NT2/D1 (cell line): Measurements from ENCODE around the gene MICALL2.
A peak's percentile ranks its signal among the peaks of the same experiment; 100 is the strongest.

Experiments
- DNase-seq: peaks from one replicate; pipeline ENCODE4 v3.0.0-alpha.2; 2011; ENCODE audit warnings: low read depth, low spot score
- H3K27me3 ChIP-seq: 2 replicates; pipeline ENCODE4 v1.6.0; 2011; ENCODE audit warnings: mild to moderate bottlenecking; ENCODE audit not compliant: insufficient read length, insufficient read depth
- H3K36me3 ChIP-seq: 2 replicates; pipeline ENCODE4 v1.6.1; 2011; ENCODE audit warnings: mild to moderate bottlenecking, low read length, mixed read lengths; ENCODE audit not compliant: insufficient read depth, insufficient read length
- H3K4me1 ChIP-seq: 2 replicates; pipeline ENCODE4 v1.5.1; 2011; ENCODE audit not compliant: insufficient read depth, insufficient read length
- H3K4me3 ChIP-seq: 2 replicates; pipeline ENCODE4 v1.5.1; 2011; ENCODE audit warnings: low read depth; ENCODE audit not compliant: insufficient read length
- H3K9ac ChIP-seq: 2 replicates; pipeline ENCODE4 v1.6.0; 2011; ENCODE audit warnings: low read depth; ENCODE audit not compliant: insufficient read length
- H3K9me3 ChIP-seq: 2 replicates; pipeline ENCODE4 v1.5.1; 2011; ENCODE audit warnings: mild to moderate bottlenecking, low read length; ENCODE audit not compliant: insufficient read depth
- SUZ12 ChIP-seq: IDR thresholded peaks from 2 replicates; pipeline ENCODE4 v1.6.1; 2011; ENCODE audit not compliant: insufficient read length, insufficient read depth; ENCODE audit errors: extremely low read depth
- YY1 ChIP-seq: IDR thresholded peaks from 2 replicates; pipeline ENCODE4 v1.6.1; 2011; ENCODE audit not compliant: insufficient read length, insufficient read depth
- ZNF274 ChIP-seq: IDR thresholded peaks from 2 replicates; pipeline ENCODE4 v1.6.1; 2011; ENCODE audit warnings: mild to moderate bottlenecking, low read depth, low read length

MICALL2 gene

DNA sequence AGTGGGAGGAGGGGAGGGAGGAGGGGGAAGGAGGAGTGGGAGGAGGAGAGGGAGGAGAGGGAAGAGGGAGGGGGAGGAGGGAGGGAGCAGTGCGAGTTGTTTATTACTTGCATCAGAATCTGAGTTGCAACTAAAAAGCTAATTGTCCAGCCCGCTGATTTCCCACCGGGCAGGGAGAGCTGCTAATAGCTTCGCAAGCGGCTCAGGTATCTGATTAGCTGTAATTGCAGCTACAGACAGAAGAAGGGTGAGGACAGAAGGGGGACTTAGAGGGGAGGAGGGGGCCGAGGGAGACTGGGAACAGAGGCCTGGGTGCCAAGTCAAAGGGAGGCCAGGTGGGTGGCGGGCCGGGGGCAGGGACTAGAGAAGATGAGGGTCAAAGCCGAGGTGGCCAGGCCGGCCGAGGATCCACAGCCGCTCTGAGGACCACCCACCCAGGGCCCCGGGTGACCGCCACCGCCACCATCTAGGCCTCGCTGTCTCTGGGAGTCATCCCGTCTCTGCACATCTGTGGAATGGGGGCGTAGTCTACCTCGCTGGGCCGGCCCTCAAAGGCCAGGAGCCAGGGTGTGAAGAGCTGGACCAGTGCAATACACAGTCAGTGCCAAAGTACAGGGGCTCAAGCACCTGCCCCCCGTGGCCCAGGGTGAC, 54.2 kb downstream of the MICALL2 start:
- DNase-seq, result no peak
- no peak overlapping the region for H3K9ac ChIP-seq
- peaks cover 15% of the 10 kb centered on the region for H3K4me1 ChIP-seq
- H3K27me3 ChIP-seq, result peaks cover 57% of the 10 kb centered on the region
- TF ChIP-seq SUZ12, result no peak
- TF ChIP-seq ZNF274, result no peak
- TF ChIP-seq YY1, result no peak
- no peaks in the 10 kb centered on the region for H3K36me3 ChIP-seq
- no peak overlapping the region for H3K4me3 ChIP-seq
- no peaks in the 10 kb centered on the region; the same call in 1 of the 2 replicates for H3K9me3 ChIP-seq

- no peak for DNase-seq
- Histone ChIP-seq H3K9ac (no peak overlapping the region), H3K4me3 (peak overlapping the region; percentile 9), H3K36me3 (no peaks in the 10 kb centered on the region), H3K4me1 (peaks cover 15% of the 10 kb centered on the region), H3K27me3 (peaks cover 61% of the 10 kb centered on the region), H3K9me3 (no peaks in the 10 kb centered on the region; the same call in 1 of the 2 replicates)
- TF ChIP-seq ZNF274 (no peak), SUZ12 (no peak), YY1 (no peak)
Measured at GRCh38 chr7:1404460-1404809, 54.8 kb downstream of the MICALL2 start.

DNA sequence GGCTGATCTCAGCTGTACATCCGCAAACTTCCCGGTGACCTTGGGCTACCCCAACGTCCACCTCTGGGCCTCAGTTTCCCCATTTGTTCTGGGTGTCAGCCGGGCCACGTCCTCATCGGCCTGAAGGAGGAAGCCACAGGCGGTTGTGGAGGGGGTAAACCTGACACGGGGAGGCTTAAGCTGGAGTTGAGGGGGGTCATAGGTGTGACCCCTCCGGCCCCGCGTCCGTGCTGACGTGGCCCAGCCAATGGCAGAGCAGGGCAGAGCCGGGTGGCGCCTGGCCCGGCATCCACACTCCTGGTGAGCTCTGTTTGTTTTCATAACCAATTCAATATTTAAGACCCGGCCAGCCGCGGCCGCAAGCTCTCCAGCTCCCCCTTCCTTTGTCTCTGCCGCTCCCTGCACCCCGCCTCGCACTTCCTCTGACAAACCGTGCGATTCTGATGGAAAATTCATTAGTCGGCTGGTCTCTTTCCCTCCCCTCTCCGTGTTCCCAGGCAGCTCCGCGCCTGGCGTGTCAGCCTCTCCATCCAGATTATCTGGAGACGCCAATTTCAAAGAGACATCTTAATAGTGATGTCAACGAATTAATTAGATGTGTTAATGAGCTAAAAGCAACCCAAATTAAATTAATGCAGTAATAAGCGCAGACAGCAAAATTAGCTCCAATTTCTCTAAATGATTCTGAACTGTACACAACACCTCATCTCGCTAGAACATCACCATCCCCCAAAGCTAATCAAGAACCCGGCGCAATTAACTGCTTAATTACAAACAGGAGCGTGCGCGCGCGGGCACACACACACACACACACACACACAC, 55.4 kb downstream of the MICALL2 start:
- Histone ChIP-seq H3K36me3 (no peaks in the 10 kb centered on the region), H3K4me3 (peak overlapping the region; percentile 9), H3K4me1 (peaks cover 15% of the 10 kb centered on the region), H3K9ac (peak overlapping the region; percentile 36), H3K9me3 (no peaks in the 10 kb centered on the region; the same call in 1 of the 2 replicates), H3K27me3 (peaks cover 67% of the 10 kb centered on the region)
- TF ChIP-seq ZNF274 (no peak), SUZ12 (no peak), YY1 (no peak)
- peak; percentile 39 for DNase-seq

DNA sequence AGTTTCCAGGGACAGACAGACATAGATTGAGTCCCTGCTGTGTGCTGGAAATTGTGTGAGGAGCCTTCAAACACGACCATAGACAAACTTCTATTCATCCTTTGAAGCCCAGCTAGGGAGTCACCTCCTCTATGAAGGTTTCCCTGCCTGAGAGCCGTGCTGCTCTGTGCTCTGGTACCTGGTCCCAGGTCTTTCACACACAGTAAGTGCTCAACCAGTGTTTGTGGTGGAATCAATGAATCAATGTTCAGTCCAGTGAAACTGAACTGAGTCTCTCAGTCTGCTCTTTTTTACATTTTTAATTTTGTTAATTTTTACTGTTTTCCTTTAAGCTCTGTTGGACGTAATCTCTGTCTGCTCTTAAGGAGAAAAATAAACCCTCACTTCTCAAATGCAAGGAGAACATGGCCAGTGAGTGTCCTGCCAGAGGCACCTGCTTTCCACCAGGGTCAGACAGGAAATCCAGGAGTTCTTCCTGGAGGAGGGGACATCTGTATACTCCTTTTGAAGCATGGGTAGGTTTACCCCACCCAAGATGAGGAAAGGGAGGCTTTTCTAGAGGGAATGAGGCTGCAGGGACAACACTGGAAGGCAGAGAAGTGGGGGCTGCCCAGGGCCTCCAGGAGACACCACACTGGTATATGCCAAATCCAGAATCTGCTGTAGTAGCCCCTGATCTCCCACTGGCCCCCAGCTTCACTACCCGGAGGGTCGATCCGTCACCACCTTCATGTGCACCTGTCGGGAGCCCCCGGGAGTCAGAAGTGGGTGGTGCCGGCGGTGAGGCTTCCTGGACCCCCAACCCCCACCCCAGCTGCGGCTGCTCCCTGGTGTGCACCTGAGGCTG, 56.3 kb downstream of the MICALL2 start:
- Histone ChIP-seq H3K36me3 (no peaks in the 10 kb centered on the region), H3K9me3 (no peaks in the 10 kb centered on the region; the same call in 1 of the 2 replicates), H3K4me3 (no peak overlapping the region), H3K9ac (no peak overlapping the region), H3K4me1 (peaks cover 15% of the 10 kb centered on the region), H3K27me3 (peaks cover 67% of the 10 kb centered on the region)
- TF ChIP-seq ZNF274 (no peak), SUZ12 (no peak), YY1 (no peak)
- no peak for DNase-seq

DNA sequence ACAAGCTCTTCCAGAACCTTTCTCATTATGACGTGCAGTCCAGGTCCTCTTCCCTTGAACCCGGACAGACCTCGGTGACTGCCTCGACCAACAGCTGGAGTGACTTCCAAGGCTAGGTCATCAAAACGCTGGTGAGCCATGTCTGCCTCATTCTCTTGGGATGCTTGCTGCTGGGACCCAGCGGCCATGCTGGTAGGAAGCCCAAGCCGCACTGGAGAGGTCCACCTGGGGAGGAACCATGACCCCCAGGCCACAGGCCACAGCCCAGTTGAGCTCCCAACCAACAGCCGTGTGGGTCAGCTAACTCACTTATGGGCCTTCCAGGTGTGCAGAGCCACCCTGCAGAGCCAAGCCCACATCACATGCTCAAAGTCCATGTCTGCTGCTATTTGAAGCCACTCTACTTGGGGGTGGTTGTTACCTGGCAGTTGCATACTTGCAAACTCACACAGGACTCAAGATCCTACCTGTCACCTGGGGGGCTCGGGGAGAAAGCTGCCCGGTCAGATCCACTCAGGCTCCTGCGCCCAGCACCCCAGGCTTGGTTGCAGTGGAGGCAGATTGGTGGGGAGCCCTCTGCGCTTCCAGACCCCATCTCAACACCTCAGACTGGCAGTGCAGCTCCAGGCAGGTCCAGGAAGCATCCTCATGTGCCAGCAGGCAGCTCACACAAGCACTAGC, 57.0 kb downstream of the MICALL2 start:
- DNase-seq, result no peak
- TF ChIP-seq YY1 (no peak), ZNF274 (no peak), SUZ12 (no peak)
- H3K27me3 ChIP-seq, result peaks cover 67% of the 10 kb centered on the region

GRCh38 chr7:1401011-1401410, 58.3 kb downstream of the MICALL2 start:
- Histone ChIP-seq H3K4me3 (no peak overlapping the region), H3K27me3 (peaks cover 67% of the 10 kb centered on the region), H3K4me1 (peaks cover 4% of the 10 kb centered on the region), H3K36me3 (no peaks in the 10 kb centered on the region), H3K9me3 (no peaks in the 10 kb centered on the region; the same call in 1 of the 2 replicates), H3K9ac (no peak overlapping the region)
- no peak for DNase-seq
- no peak for TF ChIP-seq SUZ12
- TF ChIP-seq YY1, result no peak
- TF ChIP-seq ZNF274, result no peak

More for the DNA sequence above, 57.0 kb downstream of the MICALL2 start:
- H3K4me3 ChIP-seq, result no peak overlapping the region
- no peaks in the 10 kb centered on the region; the same call in 1 of the 2 replicates for H3K9me3 ChIP-seq
- no peak overlapping the region for H3K9ac ChIP-seq
- H3K4me1 ChIP-seq, result peaks cover 8% of the 10 kb centered on the region
- H3K36me3 ChIP-seq, result no peaks in the 10 kb centered on the region
